ENCODE data around the gene NOTUM. TPM values are rescaled to one million over a fixed set of nuclear protein-coding genes. Genes with fewer than 3 reads are reported as not detected.

NOTUM gene
- total and polyA plus RNA-seq, 4 donors, result 0.71 to 7.6 (median 2.2) TPM

- no peaks in the 10 kb centered on the region for H3K27me3 ChIP-seq (ENCODE audit: control insufficient read depth in 3 of 3, insufficient read depth in 3 of 3, low read length in 2 of 3)
- H3K9ac ChIP-seq (ENCODE audit: insufficient read depth in 1 of 2, low read length in 2 of 2), result no peak overlapping the region
- H3K9me3 ChIP-seq (ENCODE audit: control insufficient read depth in 4 of 4, insufficient read depth in 3 of 4, low read length in 3 of 4), result no peaks in the 10 kb centered on the region
- H3K27ac ChIP-seq (ENCODE audit: low read depth in 1 of 2, low read length in 1 of 2), result no peak overlapping the region
- DNase-seq, result peak; percentile 64 to 72 (median 66)
- ATAC-seq (ENCODE audit: insufficient read depth, low FRiP score), result no peak
- 80 to 93% methylated on average over 19 to 24 of the region's 24 CpGs for WGBS, 2 donors
- no peak overlapping the region for H3K4me3 ChIP-seq
- H3K36me3 ChIP-seq (ENCODE audit: control insufficient read depth in 4 of 4, insufficient read depth in 4 of 4, low read length in 4 of 4), result peaks cover 0 to 17% (median 0%) of the 10 kb centered on the region in 4 donors
- H3K4me1 ChIP-seq (ENCODE audit: control insufficient read depth in 5 of 5, insufficient read depth in 5 of 5, low read length in 5 of 5), result peaks cover 3 to 20% (median 8%) of the 10 kb centered on the region in 5 donors
- TF ChIP-seq, protein P1, sequence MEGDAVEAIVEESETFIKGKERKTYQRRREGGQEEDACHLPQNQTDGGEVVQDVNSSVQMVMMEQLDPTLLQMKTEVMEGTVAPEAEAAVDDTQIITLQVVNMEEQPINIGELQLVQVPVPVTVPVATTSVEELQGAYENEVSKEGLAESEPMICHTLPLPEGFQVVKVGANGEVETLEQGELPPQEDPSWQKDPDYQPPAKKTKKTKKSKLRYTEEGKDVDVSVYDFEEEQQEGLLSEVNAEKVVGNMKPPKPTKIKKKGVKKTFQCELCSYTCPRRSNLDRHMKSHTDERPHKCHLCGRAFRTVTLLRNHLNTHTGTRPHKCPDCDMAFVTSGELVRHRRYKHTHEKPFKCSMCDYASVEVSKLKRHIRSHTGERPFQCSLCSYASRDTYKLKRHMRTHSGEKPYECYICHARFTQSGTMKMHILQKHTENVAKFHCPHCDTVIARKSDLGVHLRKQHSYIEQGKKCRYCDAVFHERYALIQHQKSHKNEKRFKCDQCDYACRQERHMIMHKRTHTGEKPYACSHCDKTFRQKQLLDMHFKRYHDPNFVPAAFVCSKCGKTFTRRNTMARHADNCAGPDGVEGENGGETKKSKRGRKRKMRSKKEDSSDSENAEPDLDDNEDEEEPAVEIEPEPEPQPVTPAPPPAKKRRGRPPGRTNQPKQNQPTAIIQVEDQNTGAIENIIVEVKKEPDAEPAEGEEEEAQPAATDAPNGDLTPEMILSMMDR (IDR thresholded peaks at IDR 0.05; ENCODE audit: control extremely low read depth, extremely low read depth), result no peak
Observed at GRCh38 chr17:82006468-82007227, 45.7 kb upstream of the NOTUM start.

DNA sequence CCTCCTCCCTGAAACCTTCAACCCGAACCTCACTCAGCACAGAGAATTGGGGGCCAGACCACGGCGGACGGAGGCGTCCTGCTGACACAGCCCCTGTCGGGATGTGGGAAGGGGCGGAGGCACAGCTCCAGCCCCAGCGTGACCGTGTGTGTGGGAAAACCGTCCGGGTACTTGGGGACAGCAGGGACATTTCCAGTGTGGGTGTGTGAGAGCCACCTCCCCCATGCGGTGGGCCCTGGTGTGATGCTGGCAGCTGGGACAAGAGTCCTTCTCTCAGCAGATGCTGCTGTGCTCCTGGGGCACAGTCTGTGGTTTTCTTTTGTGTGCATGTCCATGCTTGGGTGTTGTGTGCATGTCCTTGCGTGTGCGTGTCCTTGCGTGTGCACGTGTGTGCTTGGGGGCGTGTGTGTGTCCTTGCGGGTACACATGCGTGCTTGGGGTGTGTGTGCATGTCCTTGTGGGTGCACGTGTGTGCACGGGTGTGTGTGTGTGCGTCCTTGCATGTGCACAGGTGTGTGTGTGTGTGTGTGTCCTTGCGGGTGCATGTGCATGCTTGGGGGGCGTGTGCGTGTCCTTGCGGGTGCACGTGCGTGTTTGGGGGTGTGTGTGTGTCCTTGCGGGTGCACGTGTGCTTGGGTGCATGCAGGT lies 44.8 kb upstream of the NOTUM start:
- H3K4me1 ChIP-seq (ENCODE audit: control insufficient read depth in 5 of 5, insufficient read depth in 5 of 5, low read length in 5 of 5), result peaks cover 3 to 26% (median 8%) of the 10 kb centered on the region in 5 donors
- H3K36me3 ChIP-seq (ENCODE audit: control insufficient read depth in 4 of 4, insufficient read depth in 4 of 4, low read length in 4 of 4), result peaks cover 0 to 11% (median 0%) of the 10 kb centered on the region in 4 donors
- H3K27ac ChIP-seq (ENCODE audit: low read depth in 1 of 2, low read length in 1 of 2), result no peak overlapping the region
- TF ChIP-seq, protein P1 (IDR thresholded peaks at IDR 0.05; ENCODE audit: control extremely low read depth, extremely low read depth), result no peak
- WGBS, 2 donors, result 86 to 88% methylated on average over 30 of the region's 30 CpGs
- DNase-seq, result no peak
- H3K9ac ChIP-seq (ENCODE audit: insufficient read depth in 1 of 2, low read length in 2 of 2), result no peak overlapping the region
- H3K4me3 ChIP-seq, result no peak overlapping the region
- ATAC-seq (ENCODE audit: insufficient read depth, low FRiP score), result no peak
- H3K27me3 ChIP-seq (ENCODE audit: control insufficient read depth in 3 of 3, insufficient read depth in 3 of 3, low read length in 2 of 3), result no peaks in the 10 kb centered on the region
- H3K9me3 ChIP-seq (ENCODE audit: control insufficient read depth in 4 of 4, insufficient read depth in 3 of 4, low read length in 3 of 4), result no peaks in the 10 kb centered on the region

DNA sequence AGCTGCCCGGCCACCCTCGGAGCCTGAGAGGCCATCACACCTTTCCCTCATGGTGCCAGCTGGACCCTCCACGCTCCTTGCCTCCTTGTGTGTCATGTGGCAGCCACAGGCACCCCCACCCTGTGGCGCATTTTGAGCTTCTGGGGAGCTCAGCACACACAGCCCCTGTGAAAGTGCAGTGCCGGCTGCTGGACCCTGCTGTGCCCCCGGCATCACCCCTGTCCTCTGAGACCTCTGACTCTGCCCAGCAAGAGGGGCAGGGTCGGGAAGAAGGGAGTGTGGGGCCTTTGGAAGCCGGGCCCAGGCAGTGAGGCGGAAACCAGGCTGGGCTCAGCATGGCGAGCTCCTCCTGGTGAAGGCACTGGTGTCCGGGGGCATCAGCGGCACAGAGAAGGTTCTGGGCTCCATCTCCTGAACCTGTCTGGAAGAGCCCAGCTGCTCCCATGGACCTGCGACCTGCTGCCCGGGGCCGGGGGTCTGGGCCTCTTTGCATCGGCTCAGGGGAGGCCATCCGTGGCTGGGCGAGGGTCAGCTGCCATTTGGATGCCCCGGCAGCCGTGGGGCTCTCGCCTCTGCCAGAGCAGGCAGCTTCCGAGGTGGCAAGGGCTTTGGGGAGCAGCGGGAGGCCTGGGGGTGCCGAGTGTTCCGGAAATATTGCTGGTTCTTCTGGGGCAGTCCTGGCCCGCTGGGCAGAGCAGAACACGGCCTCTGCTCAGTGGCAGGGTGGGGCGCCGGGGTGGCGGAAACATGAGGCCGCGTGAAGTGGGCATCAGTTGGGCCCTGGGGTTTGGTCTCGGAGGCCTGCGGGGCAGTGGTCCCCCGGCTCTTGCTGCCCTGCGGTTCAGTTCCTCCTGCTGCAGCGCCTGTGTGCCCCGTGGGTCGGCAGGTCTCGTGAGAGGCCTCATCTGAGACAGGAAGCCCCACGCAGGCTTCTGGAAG lies 43.8 kb upstream of the NOTUM start:
- H3K4me3 ChIP-seq, result no peak overlapping the region
- H3K27ac ChIP-seq (ENCODE audit: low read depth in 1 of 2, low read length in 1 of 2), result no peak overlapping the region
- peaks cover 0 to 8% (median 0%) of the 10 kb centered on the region in 4 donors for H3K36me3 ChIP-seq (ENCODE audit: control insufficient read depth in 4 of 4, insufficient read depth in 4 of 4, low read length in 4 of 4)
- 85 to 89% methylated on average over 40 to 41 of the region's 41 CpGs for WGBS, 2 donors
- no peak overlapping the region for H3K9ac ChIP-seq (ENCODE audit: insufficient read depth in 1 of 2, low read length in 2 of 2)
- H3K4me1 ChIP-seq (ENCODE audit: control insufficient read depth in 5 of 5, insufficient read depth in 5 of 5, low read length in 5 of 5), result peaks cover 3 to 36% (median 8%) of the 10 kb centered on the region in 5 donors
- DNase-seq (no peak), ATAC-seq (ENCODE audit: insufficient read depth, low FRiP score) (no peak)
- TF ChIP-seq, protein P1 (IDR thresholded peaks at IDR 0.05; ENCODE audit: control extremely low read depth, extremely low read depth), result no peak
- no peaks in the 10 kb centered on the region for H3K9me3 ChIP-seq (ENCODE audit: control insufficient read depth in 4 of 4, insufficient read depth in 3 of 4, low read length in 3 of 4)
- H3K27me3 ChIP-seq (ENCODE audit: control insufficient read depth in 3 of 3, insufficient read depth in 3 of 3, low read length in 2 of 3), result no peaks in the 10 kb centered on the region

Data from lung (tissue), 12 donors.